ENCODE measurements around the gene GAB1.

DNA sequence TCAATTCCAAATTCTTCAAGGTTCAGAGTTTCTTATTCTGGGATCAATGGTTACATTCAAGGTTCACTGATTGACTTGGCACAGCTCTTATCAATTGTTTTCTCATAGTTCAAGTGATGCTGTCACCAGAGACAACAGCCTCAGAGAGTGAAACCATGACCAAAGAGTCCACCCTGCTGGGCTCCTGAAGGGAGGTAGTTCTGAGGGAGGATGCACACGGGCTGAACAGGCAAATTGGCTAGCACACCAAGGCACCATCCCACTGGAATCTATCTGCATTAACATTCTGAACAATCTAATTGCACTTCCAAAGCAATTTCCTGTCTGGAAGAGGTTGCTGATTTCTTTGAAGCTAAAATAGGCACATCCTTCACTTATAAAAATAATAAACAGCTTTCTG, 16.6 kb upstream of the GAB1 start:
- TF ChIP-seq POLR2A (IDR thresholded peaks at IDR 0.05) = no peak
- TF ChIP-seq, protein P1, sequence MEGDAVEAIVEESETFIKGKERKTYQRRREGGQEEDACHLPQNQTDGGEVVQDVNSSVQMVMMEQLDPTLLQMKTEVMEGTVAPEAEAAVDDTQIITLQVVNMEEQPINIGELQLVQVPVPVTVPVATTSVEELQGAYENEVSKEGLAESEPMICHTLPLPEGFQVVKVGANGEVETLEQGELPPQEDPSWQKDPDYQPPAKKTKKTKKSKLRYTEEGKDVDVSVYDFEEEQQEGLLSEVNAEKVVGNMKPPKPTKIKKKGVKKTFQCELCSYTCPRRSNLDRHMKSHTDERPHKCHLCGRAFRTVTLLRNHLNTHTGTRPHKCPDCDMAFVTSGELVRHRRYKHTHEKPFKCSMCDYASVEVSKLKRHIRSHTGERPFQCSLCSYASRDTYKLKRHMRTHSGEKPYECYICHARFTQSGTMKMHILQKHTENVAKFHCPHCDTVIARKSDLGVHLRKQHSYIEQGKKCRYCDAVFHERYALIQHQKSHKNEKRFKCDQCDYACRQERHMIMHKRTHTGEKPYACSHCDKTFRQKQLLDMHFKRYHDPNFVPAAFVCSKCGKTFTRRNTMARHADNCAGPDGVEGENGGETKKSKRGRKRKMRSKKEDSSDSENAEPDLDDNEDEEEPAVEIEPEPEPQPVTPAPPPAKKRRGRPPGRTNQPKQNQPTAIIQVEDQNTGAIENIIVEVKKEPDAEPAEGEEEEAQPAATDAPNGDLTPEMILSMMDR (IDR thresholded peaks at IDR 0.05) = no peak
